ENCODE data around the gene CLK4. TPM values are rescaled to one million over a fixed set of nuclear protein-coding genes. Genes with fewer than 3 reads are reported as not detected.

CLK4 gene
- total RNA-seq, 1 donor from 2014 or later: 34.1 TPM

DNA sequence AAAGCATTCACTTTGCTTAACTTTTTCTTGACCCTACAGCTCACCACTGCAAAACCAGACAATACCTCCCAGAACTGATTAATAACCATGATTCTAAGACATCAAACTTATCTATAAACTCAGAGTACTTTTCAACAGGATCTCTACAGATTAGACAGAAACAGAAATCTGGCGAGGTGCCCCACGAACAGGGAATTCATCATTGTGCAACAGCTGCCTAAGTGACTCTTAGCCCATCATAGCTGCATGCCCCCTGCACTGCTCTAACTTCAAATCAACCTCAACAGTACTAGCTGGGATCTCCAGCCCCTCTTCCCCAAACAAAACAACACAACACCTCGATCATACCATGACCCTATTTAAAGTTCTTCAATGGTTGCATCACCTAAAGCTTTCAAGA lies 20.6 kb downstream of the CLK4 start:
- peaks cover 100% of the 10 kb centered on the region for H3K36me3 ChIP-seq
- H3K27ac ChIP-seq: no peak overlapping the region
- DNase-seq: no peak
- H3K4me1 ChIP-seq: no peaks in the 10 kb centered on the region
- no peaks in the 10 kb centered on the region for H3K27me3 ChIP-seq (ENCODE audit: low read depth)
- no peaks in the 10 kb centered on the region for H3K9me3 ChIP-seq
- no peak for ATAC-seq
- H3K4me3 ChIP-seq: no peak overlapping the region
- TF ChIP-seq, protein P1, sequence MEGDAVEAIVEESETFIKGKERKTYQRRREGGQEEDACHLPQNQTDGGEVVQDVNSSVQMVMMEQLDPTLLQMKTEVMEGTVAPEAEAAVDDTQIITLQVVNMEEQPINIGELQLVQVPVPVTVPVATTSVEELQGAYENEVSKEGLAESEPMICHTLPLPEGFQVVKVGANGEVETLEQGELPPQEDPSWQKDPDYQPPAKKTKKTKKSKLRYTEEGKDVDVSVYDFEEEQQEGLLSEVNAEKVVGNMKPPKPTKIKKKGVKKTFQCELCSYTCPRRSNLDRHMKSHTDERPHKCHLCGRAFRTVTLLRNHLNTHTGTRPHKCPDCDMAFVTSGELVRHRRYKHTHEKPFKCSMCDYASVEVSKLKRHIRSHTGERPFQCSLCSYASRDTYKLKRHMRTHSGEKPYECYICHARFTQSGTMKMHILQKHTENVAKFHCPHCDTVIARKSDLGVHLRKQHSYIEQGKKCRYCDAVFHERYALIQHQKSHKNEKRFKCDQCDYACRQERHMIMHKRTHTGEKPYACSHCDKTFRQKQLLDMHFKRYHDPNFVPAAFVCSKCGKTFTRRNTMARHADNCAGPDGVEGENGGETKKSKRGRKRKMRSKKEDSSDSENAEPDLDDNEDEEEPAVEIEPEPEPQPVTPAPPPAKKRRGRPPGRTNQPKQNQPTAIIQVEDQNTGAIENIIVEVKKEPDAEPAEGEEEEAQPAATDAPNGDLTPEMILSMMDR (IDR thresholded peaks at IDR 0.05): no peak
- intact Hi-C loops (cut with DNase I): no loop called here

DNA sequence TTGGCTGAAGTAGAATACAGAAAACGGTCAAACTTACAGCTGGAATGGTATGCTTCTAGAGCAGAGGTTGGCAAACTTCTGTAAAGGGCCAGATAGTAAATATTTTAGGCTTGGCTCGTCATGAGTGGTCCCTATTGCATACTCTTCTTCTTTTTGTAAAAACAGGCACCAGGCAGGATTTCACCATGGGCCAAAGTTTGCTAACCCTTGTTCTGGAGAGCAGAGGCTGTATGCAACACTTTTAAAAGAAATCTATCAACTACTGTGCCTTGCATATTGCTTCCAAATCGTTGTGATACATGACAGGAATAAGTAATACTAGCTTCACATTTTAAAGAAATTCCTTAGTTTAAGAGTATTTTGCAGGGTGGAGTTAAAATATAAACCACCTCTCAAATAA lies 21.1 kb downstream of the CLK4 start:
- DNase-seq: no peak
- H3K27ac ChIP-seq: no peak overlapping the region
- no peak for ATAC-seq
- H3K9me3 ChIP-seq: no peaks in the 10 kb centered on the region
- intact Hi-C loops (cut with DNase I): no loop called here
- H3K27me3 ChIP-seq (ENCODE audit: low read depth): no peaks in the 10 kb centered on the region
- peaks cover 100% of the 10 kb centered on the region for H3K36me3 ChIP-seq
- no peak overlapping the region for H3K4me3 ChIP-seq
- H3K4me1 ChIP-seq: no peaks in the 10 kb centered on the region
- TF ChIP-seq, protein P1 (IDR thresholded peaks at IDR 0.05): no peak

DNA sequence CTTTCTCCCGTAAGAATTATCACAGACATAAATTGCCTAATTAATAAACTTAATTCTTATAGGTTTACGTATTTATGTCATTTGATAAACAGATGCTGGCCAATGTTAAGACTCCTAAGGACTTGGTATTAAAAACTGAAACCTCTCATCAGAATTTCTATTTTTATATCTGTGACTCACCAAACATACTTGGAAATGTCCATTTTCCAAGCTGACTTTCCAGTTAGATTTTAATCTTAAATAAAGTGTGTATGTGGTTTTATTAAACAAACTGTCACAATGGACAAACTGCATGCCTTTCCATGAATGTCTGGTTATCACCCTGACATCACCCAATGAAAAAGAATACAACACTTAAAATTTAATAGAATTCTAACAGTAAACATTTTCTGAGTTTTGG lies 24.1 kb downstream of the CLK4 start:
- Histone ChIP-seq H3K27me3 (ENCODE audit: low read depth) (no peaks in the 10 kb centered on the region), H3K4me3 (no peak overlapping the region), H3K4me1 (no peaks in the 10 kb centered on the region), H3K36me3 (peaks cover 82% of the 10 kb centered on the region), H3K27ac (no peak overlapping the region), H3K9me3 (no peaks in the 10 kb centered on the region)
- DNase-seq (no peak), ATAC-seq (no peak)
- intact Hi-C loops (cut with DNase I): no loop called here
- TF ChIP-seq, protein P1 (IDR thresholded peaks at IDR 0.05): no peak

DNA sequence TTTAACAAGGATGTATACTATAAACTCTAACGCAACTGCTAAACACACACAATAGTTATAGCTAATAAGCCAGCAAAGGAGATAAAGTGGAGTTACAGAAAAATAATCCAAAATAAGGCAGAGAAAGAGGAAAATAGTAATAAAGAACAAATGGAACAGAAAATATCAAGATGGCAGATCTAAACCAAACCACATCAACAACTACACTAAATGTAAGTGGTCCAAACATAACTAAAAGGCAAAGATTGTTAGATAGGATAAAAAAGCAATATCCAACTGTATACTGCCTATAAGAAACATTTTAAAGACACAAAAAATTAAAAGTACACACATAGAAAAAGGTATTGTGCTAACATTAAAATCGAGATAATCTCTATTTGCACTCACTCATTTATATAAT lies 31.1 kb downstream of the CLK4 start:
- Histone ChIP-seq H3K27me3 (ENCODE audit: low read depth) (peaks cover 4% of the 10 kb centered on the region), H3K27ac (no peak overlapping the region), H3K36me3 (peaks cover 11% of the 10 kb centered on the region), H3K4me1 (peaks cover 3% of the 10 kb centered on the region), H3K9me3 (peaks cover 14% of the 10 kb centered on the region), H3K4me3 (no peak overlapping the region)
- intact Hi-C loops (cut with DNase I): no loop called here
- TF ChIP-seq, protein P1 (IDR thresholded peaks at IDR 0.05): no peak
- DNase-seq (no peak), ATAC-seq (no peak)

DNA sequence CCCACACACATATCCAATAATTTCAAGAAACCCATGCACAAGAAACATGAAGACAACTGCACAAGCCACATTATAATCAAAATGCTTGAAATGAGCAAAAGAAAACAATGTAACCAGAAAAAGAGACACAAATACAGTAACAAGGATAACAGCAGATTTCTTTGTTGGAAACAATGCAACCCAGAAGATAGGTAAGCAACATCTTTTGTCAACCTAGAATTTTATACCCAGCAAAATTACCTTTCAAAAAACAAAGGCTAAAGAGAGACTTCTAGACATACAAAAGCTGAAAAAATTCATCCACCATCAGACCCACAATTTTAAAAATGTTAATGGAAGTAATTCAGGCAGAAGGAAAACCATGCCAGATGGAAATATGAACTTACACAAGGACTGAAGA lies 31.7 kb downstream of the CLK4 start:
- no peak overlapping the region for H3K27ac ChIP-seq
- H3K27me3 ChIP-seq (ENCODE audit: low read depth): peaks cover 5% of the 10 kb centered on the region
- H3K36me3 ChIP-seq: peaks cover 5% of the 10 kb centered on the region
- ATAC-seq (no peak), DNase-seq (no peak)
- H3K9me3 ChIP-seq: peaks cover 14% of the 10 kb centered on the region
- intact Hi-C loops (cut with DNase I): no loop called here
- TF ChIP-seq, protein P1 (IDR thresholded peaks at IDR 0.05): no peak
- H3K4me3 ChIP-seq: no peak overlapping the region
- H3K4me1 ChIP-seq: peaks cover 9% of the 10 kb centered on the region

DNA sequence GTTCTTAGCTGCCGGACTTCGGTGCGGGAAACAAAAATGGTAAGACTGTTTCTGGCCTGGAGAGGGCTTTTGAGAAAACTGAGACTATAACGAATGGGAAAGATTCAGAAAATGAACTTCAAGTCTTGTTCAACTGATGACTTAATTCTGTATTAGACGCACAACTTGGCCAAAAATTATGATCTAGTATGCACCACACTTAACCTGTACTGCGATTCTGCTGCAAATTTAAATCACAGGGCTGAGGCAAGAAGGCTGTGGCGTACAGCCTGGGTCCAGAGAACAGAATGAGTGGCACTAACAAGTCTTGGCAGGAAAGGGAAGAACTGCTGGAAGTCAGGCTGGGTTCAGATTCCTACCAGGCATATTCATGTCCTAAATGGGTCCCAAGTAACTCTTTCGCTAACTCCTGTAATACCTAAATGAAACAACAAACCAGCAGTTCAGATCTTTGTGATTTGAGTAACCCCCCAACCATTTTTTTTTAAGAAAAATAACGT lies 35.9 kb downstream of the CLK4 start:
- ATAC-seq (no peak), DNase-seq (no peak)
- Histone ChIP-seq H3K27ac (no peak overlapping the region), H3K4me1 (peaks cover 14% of the 10 kb centered on the region), H3K27me3 (ENCODE audit: low read depth) (peaks cover 17% of the 10 kb centered on the region), H3K4me3 (peak overlapping the region; percentile 59), H3K9me3 (peaks cover 14% of the 10 kb centered on the region), H3K36me3 (no peaks in the 10 kb centered on the region)
- intact Hi-C loops (cut with DNase I): no loop called here
- TF ChIP-seq, protein P1 (IDR thresholded peaks at IDR 0.05): no peak

Measured in lower lobe of right lung (tissue), 2 donors.